ENCODE results near the gene GPX4. TPM values are rescaled to one million over a fixed set of nuclear protein-coding genes. Genes with fewer than 3 reads are reported as not detected.

GPX4 gene
- total and polyA plus RNA-seq, 8 donors = 90.0 to 710 (median 348) TPM

- no peak overlapping the region for H3K4me3 ChIP-seq
- H3K36me3 ChIP-seq = peaks cover 6 to 77% (median 70%) of the 10 kb centered on the region in 4 donors
- TF ChIP-seq CTCF (IDR thresholded peaks at IDR 0.05) (no peak), EP300 (IDR thresholded peaks at IDR 0.05) (no peak), POLR2A (IDR thresholded peaks at IDR 0.05) (no peak), POLR2AphosphoS5 (IDR thresholded peaks at IDR 0.05) (no peak)
- intact Hi-C loops (cut with DNase I; ENCODE audit: low total_unique reads) = no loop called here
- 94 to 95% (median 94%) methylated on average over 36 to 39 of the region's 39 CpGs for WGBS, 5 donors
- H3K4me1 ChIP-seq = peaks cover 13 to 16% (median 14%) of the 10 kb centered on the region in 4 donors
- no peaks in the 10 kb centered on the region for H3K9me3 ChIP-seq
- no peak overlapping the region for H3K27ac ChIP-seq
- no peaks in the 10 kb centered on the region for H3K27me3 ChIP-seq
- DNase-seq = no peak
These were observed 36.7 kb downstream of the GPX4 start for GRCh38 chr19:1140272-1141027.

GRCh38 chr19:1141944-1142343, 38.1 kb downstream of the GPX4 start:
- H3K36me3 ChIP-seq = peaks cover 10 to 80% (median 78%) of the 10 kb centered on the region in 4 donors
- no peak overlapping the region for H3K27ac ChIP-seq
- H3K4me3 ChIP-seq = no peak overlapping the region
- no peak for DNase-seq
- 79 to 89% (median 83%) methylated on average over 5 of the region's 5 CpGs for WGBS, 5 donors
- TF ChIP-seq CTCF (IDR thresholded peaks at IDR 0.05) (no peak), POLR2A (IDR thresholded peaks at IDR 0.05) (no peak), EP300 (IDR thresholded peaks at IDR 0.05) (no peak), POLR2AphosphoS5 (IDR thresholded peaks at IDR 0.05) (no peak)
- H3K27me3 ChIP-seq = no peaks in the 10 kb centered on the region
- H3K9me3 ChIP-seq = no peaks in the 10 kb centered on the region
- peaks cover 0 to 1% (median under 1%) of the 10 kb centered on the region in 4 donors for H3K4me1 ChIP-seq
- intact Hi-C loops (cut with DNase I; ENCODE audit: low total_unique reads) = no loop called here

DNA sequence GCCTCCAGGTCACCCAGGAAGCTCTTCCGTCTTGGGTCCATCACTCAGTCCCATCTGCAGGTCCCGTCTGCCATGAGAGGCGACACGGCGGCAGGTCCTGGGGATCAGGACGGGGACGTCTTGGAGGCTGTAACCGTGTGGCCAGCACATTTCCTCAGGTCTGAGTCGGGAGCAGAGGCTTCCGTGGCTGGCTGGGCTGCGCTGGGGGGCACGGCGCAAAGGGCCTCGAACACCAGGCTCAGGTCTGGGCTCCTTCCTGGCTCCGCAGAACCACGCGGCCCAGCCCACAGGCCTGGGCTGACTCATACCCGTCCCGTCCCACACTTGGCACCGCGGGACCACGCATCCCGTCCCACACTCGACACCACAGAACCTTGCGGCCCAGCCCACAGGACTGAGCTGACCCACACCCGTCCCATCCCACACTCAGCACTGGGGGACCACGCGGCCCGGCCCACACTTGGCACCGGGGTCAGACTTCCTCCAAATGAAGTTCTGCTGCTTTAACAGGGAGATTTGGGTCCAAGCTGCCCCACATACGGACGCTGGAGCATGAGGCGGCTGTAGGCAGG, 40.1 kb downstream of the GPX4 start:
- Histone ChIP-seq H3K9me3 (no peaks in the 10 kb centered on the region), H3K27ac (no peak overlapping the region), H3K27me3 (no peaks in the 10 kb centered on the region), H3K4me1 (no peaks in the 10 kb centered on the region), H3K4me3 (no peak overlapping the region), H3K36me3 (peaks cover 21 to 86% (median 83%) of the 10 kb centered on the region in 4 donors)
- no peak for TF ChIP-seq POLR2AphosphoS5 (IDR thresholded peaks at IDR 0.05)
- no peak for TF ChIP-seq POLR2A (IDR thresholded peaks at IDR 0.05)
- no peak for TF ChIP-seq EP300 (IDR thresholded peaks at IDR 0.05)
- no peak for TF ChIP-seq CTCF (IDR thresholded peaks at IDR 0.05)
- intact Hi-C loops (cut with DNase I; ENCODE audit: low total_unique reads) = no loop called here
- 91 to 98% (median 95%) methylated on average over 21 to 33 of the region's 33 CpGs for WGBS, 5 donors
- no peak for DNase-seq

GRCh38 chr19:1144741-1145140, 40.9 kb downstream of the GPX4 start:
- H3K27ac ChIP-seq = no peak overlapping the region
- 93 to 100% (median 96%) methylated on average over 1 of the region's 1 CpG for WGBS, 5 donors
- no peaks in the 10 kb centered on the region for H3K9me3 ChIP-seq
- DNase-seq = no peak
- H3K27me3 ChIP-seq = no peaks in the 10 kb centered on the region
- no peak overlapping the region for H3K4me3 ChIP-seq
- intact Hi-C loops (cut with DNase I; ENCODE audit: low total_unique reads) = no loop called here
- no peak for TF ChIP-seq EP300 (IDR thresholded peaks at IDR 0.05)
- H3K4me1 ChIP-seq = peaks cover 0 to 5% (median 0%) of the 10 kb centered on the region in 4 donors
- H3K36me3 ChIP-seq = peaks cover 22 to 86% (median 83%) of the 10 kb centered on the region in 4 donors

All from stomach (tissue), 9 donors.